GM10266 (cell line): ENCODE data around the gene BCKDK.

Experiments
- DNase-seq: peaks from one replicate; pipeline ENCODE4 v3.0.0; 2012; ENCODE audit errors: extremely low spot score
- CTCF ChIP-seq: IDR thresholded peaks from 2 replicates; pipeline ENCODE4 v1.5.1; 2012; ENCODE audit warnings: mild to moderate bottlenecking, low read depth; ENCODE audit not compliant: control insufficient read depth, insufficient read depth; ENCODE audit errors: missing control alignments

Gene BCKDK

DNA sequence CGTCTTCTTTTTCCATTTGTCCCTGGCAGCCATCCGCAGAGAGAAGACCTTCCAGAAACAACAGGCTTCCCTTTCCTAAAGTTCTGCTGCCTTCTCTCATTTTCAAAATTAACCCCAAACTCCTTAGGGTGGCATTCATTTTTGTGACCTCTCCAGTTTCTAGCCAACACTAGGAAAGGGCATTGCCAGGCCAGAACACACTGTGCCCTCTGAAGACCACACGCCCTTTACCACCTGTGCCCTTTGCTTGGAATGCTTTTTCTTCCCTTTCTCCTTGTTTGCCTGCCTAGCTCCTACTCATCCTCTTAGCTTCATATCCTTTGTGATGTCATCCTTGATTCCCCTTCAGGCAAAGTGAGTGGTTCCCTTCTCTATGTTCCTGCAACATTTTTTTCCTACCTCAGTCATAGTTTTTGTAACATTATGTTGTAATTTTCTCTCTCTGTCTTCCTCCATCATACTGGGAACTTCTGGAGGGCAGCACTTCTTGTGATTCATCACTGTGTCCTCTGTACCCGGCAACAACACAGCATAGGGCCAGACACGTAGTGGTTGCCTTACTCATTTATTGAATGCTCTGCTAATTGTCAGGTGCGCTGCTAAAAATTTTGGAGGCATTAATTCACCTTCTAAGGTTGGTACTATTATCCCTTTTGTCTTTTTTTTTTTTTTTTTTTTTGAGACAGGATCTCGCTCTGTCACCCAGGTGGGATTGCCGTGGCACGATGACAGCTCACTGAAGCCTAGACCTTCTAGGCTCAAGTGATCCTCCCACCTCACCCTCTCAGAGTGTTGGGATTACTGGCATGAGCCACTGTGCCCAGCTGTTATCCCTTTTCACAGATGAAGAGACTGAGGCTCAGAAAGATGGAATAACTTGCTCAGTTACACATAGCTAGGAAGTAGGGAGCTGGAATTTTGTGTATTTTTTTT, 10.3 kb downstream of the BCKDK start:
- TF ChIP-seq CTCF, result no peak

GRCh38 chr16:31120129-31120528, 11.9 kb downstream of the BCKDK start:
- no peak for TF ChIP-seq CTCF
- no peak for DNase-seq

More for the DNA sequence above, 10.3 kb downstream of the BCKDK start:
- DNase-seq, result no peak

GRCh38 chr16:31125844-31126243, 17.7 kb downstream of the BCKDK start:
- no peak for DNase-seq

DNA sequence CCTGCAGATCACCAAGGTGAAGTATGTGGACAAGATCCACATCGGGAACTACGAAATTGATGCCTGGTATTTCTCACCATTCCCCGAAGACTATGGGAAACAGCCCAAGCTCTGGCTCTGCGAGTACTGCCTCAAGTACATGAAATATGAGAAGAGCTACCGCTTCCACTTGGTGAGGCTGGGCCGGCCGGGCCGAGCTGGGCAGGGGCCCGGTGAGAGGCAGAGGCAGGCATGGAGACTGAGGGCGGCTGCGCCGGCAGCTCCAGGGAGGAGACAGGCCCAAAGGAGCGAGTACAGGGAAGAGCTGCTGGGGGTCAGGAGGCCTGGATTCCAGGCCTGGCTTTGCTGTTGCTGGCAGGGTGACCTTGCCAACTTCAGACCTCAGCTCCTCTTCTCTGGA, 19.0 kb downstream of the BCKDK start:
- TF ChIP-seq CTCF, result no peak
- DNase-seq, result no peak

More at GRCh38 chr16:31125844-31126243, 17.7 kb downstream of the BCKDK start:
- no peak for TF ChIP-seq CTCF

GRCh38 chr16:31128711-31129567, 20.8 kb downstream of the BCKDK start:
- no peak for DNase-seq
- TF ChIP-seq CTCF, result no peak

DNA sequence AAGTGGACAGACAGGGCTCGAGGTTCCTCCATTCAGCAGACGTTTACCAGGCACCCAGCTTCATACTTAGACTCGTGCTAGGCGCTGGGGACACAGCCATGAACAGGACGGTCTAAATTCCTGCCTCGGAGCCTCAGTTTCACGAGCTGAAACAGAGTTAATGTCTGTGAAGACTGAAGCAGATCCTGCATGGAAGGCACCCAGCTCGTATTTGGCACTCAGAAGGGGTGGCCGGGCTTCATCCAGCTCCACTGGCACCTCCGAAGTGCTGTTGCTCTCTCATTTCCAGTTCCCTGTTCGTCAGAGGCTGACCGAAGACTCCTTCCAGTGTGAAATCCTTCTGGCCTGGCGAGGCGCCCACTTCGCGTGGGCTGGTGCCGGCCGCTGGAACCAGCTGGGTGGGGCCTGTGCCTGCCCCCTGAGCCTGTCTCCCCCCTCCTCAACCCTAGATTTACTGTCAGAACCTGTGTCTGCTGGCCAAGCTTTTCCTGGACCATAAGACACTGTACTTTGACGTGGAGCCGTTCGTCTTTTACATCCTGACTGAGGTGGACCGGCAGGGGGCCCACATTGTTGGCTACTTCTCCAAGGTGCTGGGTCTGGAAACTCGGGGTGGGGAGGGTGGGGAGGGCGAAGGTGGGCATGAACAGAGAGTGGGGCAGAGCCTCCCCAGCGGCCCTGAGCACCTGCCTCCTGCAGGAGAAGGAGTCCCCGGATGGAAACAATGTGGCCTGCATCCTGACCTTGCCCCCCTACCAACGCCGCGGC, 21.6 kb downstream of the BCKDK start:
- no peak for TF ChIP-seq CTCF
- no peak for DNase-seq
